Parathyroid adenoma (tissue), 2 donors: ENCODE measurements around the gene POLD4.

Source experiments
- H2AFZ ChIP-seq: fragments of 300-600 bp; sonication (generic); one replicate; pipeline ENCODE4 v1.7.0; 2017; ENCODE audit warnings: antibody characterized with exemption, mild to moderate bottlenecking
- H3K27ac ChIP-seq: fragments of 300-600 bp; sonication (generic); one replicate; pipeline ENCODE4 v1.7.0; 2017
- H3K27me3 ChIP-seq: fragments of 300-600 bp; sonication (generic); one replicate; pipeline ENCODE4 v1.7.0; 2017; ENCODE audit warnings: low read length; ENCODE audit not compliant: control insufficient read depth, insufficient read depth
- H3K36me3 ChIP-seq: fragments of 300-600 bp; sonication (generic); one replicate; pipeline ENCODE4 v1.7.0; 2017; ENCODE audit warnings: low read length; ENCODE audit not compliant: control insufficient read depth, insufficient read depth
- H3K4me1 ChIP-seq: fragments of 300-600 bp; sonication (generic); one replicate; pipeline ENCODE4 v1.7.0; 2017; ENCODE audit warnings: control low read depth
- H3K4me2 ChIP-seq: fragments of 300-600 bp; sonication (generic); one replicate; pipeline ENCODE4 v1.7.0; 2017; ENCODE audit warnings: low read length
- H3K4me3 ChIP-seq: fragments of 300-600 bp; sonication (generic); one replicate; pipeline ENCODE4 v1.7.0; 2017; ENCODE audit warnings: low read depth, low read length
- H3K79me2 ChIP-seq: fragments of 300-600 bp; sonication (generic); one replicate; pipeline ENCODE4 v1.7.0; 2017; ENCODE audit warnings: control low read depth
- H3K9ac ChIP-seq: fragments of 300-600 bp; sonication (generic); one replicate; pipeline ENCODE4 v1.7.0; 2017; ENCODE audit warnings: mild to moderate bottlenecking
- H3K9me3 ChIP-seq: fragments of 300-600 bp; sonication (generic); one replicate; pipeline ENCODE4 v1.7.0; 2017; ENCODE audit warnings: low read length; ENCODE audit not compliant: control insufficient read depth
- CTCF ChIP-seq: fragments of 300-600 bp; sonication (generic); IDR thresholded peaks from one replicate; pipeline ENCODE4 v1.7.0; 2017; ENCODE audit warnings: antibody characterized with exemption, mild to moderate bottlenecking
- donor health status: primary hyperparathyroidism.

Gene POLD4

GRCh38 chr11:67382276-67383136 is 29.2 kb upstream of the POLD4 start:
- H3K27ac ChIP-seq, result no peak overlapping the region
- no peaks in the 10 kb centered on the region for H3K36me3 ChIP-seq
- no peaks in the 10 kb centered on the region for H3K9me3 ChIP-seq
- no peaks in the 10 kb centered on the region for H3K79me2 ChIP-seq
- no peak overlapping the region for H3K9ac ChIP-seq
- no peak overlapping the region for H2AFZ ChIP-seq
- peak; percentile 89 for TF ChIP-seq CTCF
- no peak overlapping the region for H3K4me3 ChIP-seq
- no peaks in the 10 kb centered on the region for H3K4me1 ChIP-seq
- H3K27me3 ChIP-seq, result no peaks in the 10 kb centered on the region
- no peak overlapping the region for H3K4me2 ChIP-seq

GRCh38 chr11:67381244-67381972 is 28.1 kb upstream of the POLD4 start:
- H3K36me3 ChIP-seq, result no peaks in the 10 kb centered on the region
- H3K27me3 ChIP-seq, result no peaks in the 10 kb centered on the region
- H3K79me2 ChIP-seq, result no peaks in the 10 kb centered on the region
- no peak overlapping the region for H3K4me3 ChIP-seq
- H3K9ac ChIP-seq, result no peak overlapping the region
- no peak overlapping the region for H3K4me2 ChIP-seq
- no peak overlapping the region for H3K27ac ChIP-seq
- no peak for TF ChIP-seq CTCF
- H2AFZ ChIP-seq, result no peak overlapping the region
- no peaks in the 10 kb centered on the region for H3K4me1 ChIP-seq
- no peaks in the 10 kb centered on the region for H3K9me3 ChIP-seq

- H3K4me3 ChIP-seq, result no peak overlapping the region
- H3K9me3 ChIP-seq, result no peaks in the 10 kb centered on the region
- no peak overlapping the region for H3K27ac ChIP-seq
- no peak overlapping the region for H3K9ac ChIP-seq
- no peaks in the 10 kb centered on the region for H3K27me3 ChIP-seq
- H3K4me1 ChIP-seq, result no peaks in the 10 kb centered on the region
- H3K4me2 ChIP-seq, result no peak overlapping the region
- no peaks in the 10 kb centered on the region for H3K79me2 ChIP-seq
- H3K36me3 ChIP-seq, result no peaks in the 10 kb centered on the region
- no peak for TF ChIP-seq CTCF
- H2AFZ ChIP-seq, result no peak overlapping the region
Observed at GRCh38 chr11:67379061-67380058, 26.0 kb upstream of the POLD4 start.

- Histone ChIP-seq H3K79me2 (no peaks in the 10 kb centered on the region), H3K4me1 (no peaks in the 10 kb centered on the region), H2AFZ (no peak overlapping the region), H3K36me3 (no peaks in the 10 kb centered on the region), H3K4me2 (no peak overlapping the region), H3K27ac (no peak overlapping the region), H3K9ac (no peak overlapping the region), H3K27me3 (no peaks in the 10 kb centered on the region), H3K9me3 (no peaks in the 10 kb centered on the region), H3K4me3 (no peak overlapping the region)
- TF ChIP-seq CTCF, result no peak
Observed at GRCh38 chr11:67378544-67378943, 25.2 kb upstream of the POLD4 start.
